Measurements from ENCODE around the gene NHLRC4. TPM values are rescaled to one million over a fixed set of nuclear protein-coding genes. Genes with fewer than 3 reads are reported as not detected.

The NHLRC4 gene
- polyA plus RNA-seq, 3 donors: 0.29 to 0.57 (median 0.36) TPM

- peaks cover 71% of the 10 kb centered on the region for H3K79me2 ChIP-seq (ENCODE audit: insufficient read depth, low read length)
- no peak overlapping the region for H3K27ac ChIP-seq (ENCODE audit: low read depth in 1 of 2, low read length in 2 of 2)
- H3K4me1 Mint-ChIP-seq: no peaks in the 10 kb centered on the region
- no peaks in the 10 kb centered on the region for H3K9me3 ChIP-seq (replicated peaks in 1 of 2; ENCODE audit: control insufficient read depth in 1 of 2, insufficient read depth in 1 of 2, low read length in 2 of 2)
- H3K9me3 Mint-ChIP-seq: peaks cover 0 to 3% (median 0%) of the 10 kb centered on the region in 7 donors
- H2AFZ ChIP-seq (ENCODE audit: insufficient read depth, low read depth, low read length, poor library complexity, severe bottlenecking): no peak overlapping the region
- DNase-seq: no peak
- H4K20me1 ChIP-seq (ENCODE audit: insufficient read depth, low read length): peaks cover 91% of the 10 kb centered on the region
- WGBS (ENCODE audit: insufficient coverage): 97% methylated on average over 12 of the region's 16 CpGs
- H3K36me3 ChIP-seq (replicated peaks in 1 of 2; ENCODE audit: control insufficient read depth in 1 of 2, insufficient read depth in 2 of 2, low read length in 2 of 2): peaks cover 30 to 49% of the 10 kb centered on the region in 2 donors
- peak overlapping the region in 1 of 7 donors; percentile 25 for H3K27ac Mint-ChIP-seq
- TF ChIP-seq CTCF (IDR thresholded peaks at IDR 0.05): no peak
- peaks cover 0 to 2% (median 1%) of the 10 kb centered on the region in 3 donors for H3K27me3 Mint-ChIP-seq (ENCODE audit: low read depth in 3 of 3)
- H3K4me2 ChIP-seq (replicated peaks; ENCODE audit: extremely low read depth, low read length, poor library complexity, severe bottlenecking): no peak overlapping the region
- peaks cover 26 to 63% of the 10 kb centered on the region in 2 donors for H3K36me3 Mint-ChIP-seq
- no peak overlapping the region for H3K4me3 Mint-ChIP-seq
- intact Hi-C loops (cut with micrococcal nuclease): no loop called here
- no peaks in the 10 kb centered on the region for H3K27me3 ChIP-seq (ENCODE audit: control insufficient read depth in 2 of 2, insufficient read depth in 2 of 2, low read length in 2 of 2)
- H3K9ac ChIP-seq (ENCODE audit: insufficient read depth, low read length, poor library complexity, severe bottlenecking): no peak overlapping the region
- H3K4me3 ChIP-seq (replicated peaks in 1 of 3; ENCODE audit: low read depth in 2 of 3, low read length in 3 of 3): no peak overlapping the region
- H3K4me1 ChIP-seq (ENCODE audit: control insufficient read depth in 1 of 2, insufficient read depth in 2 of 2, low read length in 2 of 2): no peaks in the 10 kb centered on the region
Measured at GRCh38 chr16:617855-618254, 51.0 kb downstream of the NHLRC4 start.

Small RNA genes within 50 kb of the gene (small RNA-seq; reads per million reads assigned to genes)
- gene MIR3176 (ENCODE audit: insufficient read length, low read depth) (not detected), gene MIR5587 (ENCODE audit: insufficient read length, low read depth) (not detected), gene Z98883.1 (ENCODE audit: insufficient read length, low read depth) (not detected)

Other genes starting within 250 kb of the NHLRC4 start
- 10 to 100 TPM in 1 of 3 donors, under 1 TPM in 2; 0.30 to 20.9 (median 0.74) TPM for gene AXIN1, start 214.3 kb upstream of the NHLRC4 start, polyA plus RNA-seq
- 10 to 100 TPM; 68.6 to 88.5 (median 88.1) TPM for gene MRPL28, start 196.5 kb upstream of the NHLRC4 start, polyA plus RNA-seq
- 100 to 1,000 TPM in 1 of 3 donors, 10 to 100 TPM in 2; 18.2 to 137 (median 39.8) TPM for gene PGAP6, start 185.0 kb upstream of the NHLRC4 start, polyA plus RNA-seq
- gene NME4, start 169.8 kb upstream of the NHLRC4 start, polyA plus RNA-seq: 10 to 100 TPM; 26.7 to 31.4 (median 26.9) TPM
- 10 to 100 TPM in 1 of 3 donors, 1 to 10 TPM in 2; 5.7 to 12.8 (median 8.7) TPM for gene DECR2, start 165.1 kb upstream of the NHLRC4 start, polyA plus RNA-seq
- 1 to 10 TPM in 1 of 3 donors, under 1 TPM in 2; 0.37 to 7.5 (median 0.49) TPM for gene RAB11FIP3, start 141.4 kb upstream of the NHLRC4 start, polyA plus RNA-seq
- gene CAPN15, start 39.3 kb upstream of the NHLRC4 start, polyA plus RNA-seq: 10 to 100 TPM in 1 of 3 donors, 1 to 10 TPM in 2; 3.4 to 42.6 (median 3.9) TPM
- not detected for gene PRR35, start 6.6 kb upstream of the NHLRC4 start, polyA plus RNA-seq
- gene PIGQ, start 3.0 kb downstream of the NHLRC4 start, polyA plus RNA-seq: 10 to 100 TPM; 11.4 to 39.8 (median 12.1) TPM
- gene RAB40C, start 23.1 kb downstream of the NHLRC4 start, polyA plus RNA-seq: 10 to 100 TPM; 10.0 to 22.6 (median 10.9) TPM
- under 1 TPM in 1 of 3 donors, not detected in 2; 0.76 TPM for gene WFIKKN1, start 64.0 kb downstream of the NHLRC4 start, polyA plus RNA-seq
- gene METTL26, start 69.3 kb downstream of the NHLRC4 start, polyA plus RNA-seq: 10 to 100 TPM; 57.1 to 80.9 (median 70.4) TPM
- gene MCRIP2, start 74.8 kb downstream of the NHLRC4 start, polyA plus RNA-seq: 10 to 100 TPM; 23.7 to 65.6 (median 42.1) TPM
- gene WDR90, start 82.4 kb downstream of the NHLRC4 start, polyA plus RNA-seq: 10 to 100 TPM in 1 of 3 donors, 1 to 10 TPM in 1, under 1 TPM in 1; 0.13 to 16.5 (median 1.1) TPM
- 100 to 1,000 TPM in 1 of 3 donors, 10 to 100 TPM in 2; 25.4 to 276 (median 26.3) TPM for gene RHOT2, start 101.1 kb downstream of the NHLRC4 start, polyA plus RNA-seq
- 1 to 10 TPM in 1 of 3 donors, not detected in 2; 1.3 TPM for gene RHBDL1, start 108.7 kb downstream of the NHLRC4 start, polyA plus RNA-seq
- 100 to 1,000 TPM in 2 of 3 donors, 10 to 100 TPM in 1; 83.3 to 108 (median 106) TPM for gene STUB1, start 113.4 kb downstream of the NHLRC4 start, polyA plus RNA-seq
- 10 to 100 TPM; 28.7 to 45.3 (median 33.5) TPM for gene JMJD8, start 117.3 kb downstream of the NHLRC4 start, polyA plus RNA-seq
- gene WDR24, start 123.4 kb downstream of the NHLRC4 start, polyA plus RNA-seq: 1 to 10 TPM; 5.7 to 9.2 (median 7.4) TPM
- 1 to 10 TPM in 1 of 3 donors, under 1 TPM in 2; 0.28 to 1.0 (median 0.49) TPM for gene FBXL16, start 138.8 kb downstream of the NHLRC4 start, polyA plus RNA-seq
- 1 to 10 TPM in 2 of 3 donors, under 1 TPM in 1; 0.97 to 5.4 (median 1.7) TPM for gene METRN, start 148.1 kb downstream of the NHLRC4 start, polyA plus RNA-seq
- 10 to 100 TPM; 21.5 to 56.3 (median 34.4) TPM for gene ANTKMT, start 154.1 kb downstream of the NHLRC4 start, polyA plus RNA-seq
- under 1 TPM in 1 of 3 donors, not detected in 2; 0.96 TPM for gene CCDC78, start 159.4 kb downstream of the NHLRC4 start, polyA plus RNA-seq
- 1 to 10 TPM in 2 of 3 donors, under 1 TPM in 1; 0.60 to 8.9 (median 1.5) TPM for gene HAGHL, start 160.1 kb downstream of the NHLRC4 start, polyA plus RNA-seq
- 10 to 100 TPM in 2 of 3 donors, 1 to 10 TPM in 1; 8.6 to 41.1 (median 11.8) TPM for gene CIAO3, start 174.0 kb downstream of the NHLRC4 start, polyA plus RNA-seq
- gene MSLN, start 193.7 kb downstream of the NHLRC4 start, polyA plus RNA-seq: under 1 TPM in 2 of 3 donors, not detected in 1; 0.07 to 0.29 TPM
- gene RPUSD1, start 221.4 kb downstream of the NHLRC4 start, polyA plus RNA-seq: 10 to 100 TPM; 29.5 to 38.1 (median 31.5) TPM
- gene CHTF18, start 221.6 kb downstream of the NHLRC4 start, polyA plus RNA-seq: 10 to 100 TPM in 1 of 3 donors, 1 to 10 TPM in 1, under 1 TPM in 1; 0.57 to 13.8 (median 2.2) TPM
- not detected for gene GNG13, start 233.7 kb downstream of the NHLRC4 start, polyA plus RNA-seq

Data from CD14-positive monocyte (primary cell).